HepG2 (cell line): ENCODE measurements around the gene IL17RC. TPM values are rescaled to one million over a fixed set of nuclear protein-coding genes. Genes with fewer than 3 reads are reported as not detected.

Source experiments
- CEBPB ChIP-seq: IDR thresholded peaks from 2 replicates; pipeline ENCODE4 v1.6.1; 2011; ENCODE audit warnings: low read depth, low read length, improper control_type of control experiment, borderline replicate concordance
- FOSL2 ChIP-seq: sonication (generic); formaldehyde crosslinking; IDR thresholded peaks from 2 replicates; pipeline ENCODE4 v1.4.0; 2020; ENCODE audit warnings: missing genetic modification reagents
- HOXA3 ChIP-seq: sonication (generic); formaldehyde crosslinking; IDR thresholded peaks from 2 replicates; pipeline ENCODE4 v1.5.0; 2020; ENCODE audit warnings: missing genetic modification reagents
- IKZF5 ChIP-seq: IDR thresholded peaks from 2 replicates; pipeline ENCODE4 v1.6.1; 2018; ENCODE audit warnings: missing genetic modification reagents, mild to moderate bottlenecking, missing compliant biosample characterization
- KDM2A ChIP-seq: sonication (generic); formaldehyde crosslinking; IDR thresholded peaks from 2 replicates; pipeline ENCODE4 v1.4.0; 2020; ENCODE audit warnings: low read depth, missing genetic modification reagents, borderline replicate concordance
- MEIS1 ChIP-seq: sonication (generic); formaldehyde crosslinking; IDR thresholded peaks from 2 replicates; pipeline ENCODE4 v1.9.0; 2021; ENCODE audit warnings: mild to moderate bottlenecking, missing genetic modification reagents, moderate library complexity, borderline replicate concordance
- MXI1 ChIP-seq: IDR thresholded peaks from 3 replicates; pipeline ENCODE4 v1.6.1; 2012; ENCODE audit warnings: low read depth, low read length, inconsistent platforms, borderline replicate concordance
- NFE2 ChIP-seq: sonication (generic); formaldehyde crosslinking; IDR thresholded peaks from 2 replicates; pipeline ENCODE4 v1.4.0; 2020; ENCODE audit warnings: missing genetic modification reagents
- NR2F6 ChIP-seq, 2 experiments: IDR thresholded peaks; 2 replicates each; pipeline ENCODE4 v1.6.1; 2016; ENCODE audit warnings: antibody characterized with exemption in 1 of 2, mild to moderate bottlenecking in 1 of 2
- PITX1 ChIP-seq: sonication (generic); formaldehyde crosslinking; IDR thresholded peaks from 2 replicates; pipeline ENCODE4 v1.5.1; 2020; ENCODE audit warnings: mild to moderate bottlenecking, missing genetic modification reagents
- WIZ ChIP-seq: sonication (generic); formaldehyde crosslinking; IDR thresholded peaks from 2 replicates; pipeline ENCODE4 v1.5.1; 2020; ENCODE audit warnings: mild to moderate bottlenecking, missing genetic modification reagents
- XRCC5 ChIP-seq: fragments of 200-400 bp; formaldehyde crosslinking; optimal IDR thresholded peaks from 2 replicates; pipeline ENCODE3; 2017; ENCODE audit warnings: mild to moderate bottlenecking, low read length
- ZMAT5 ChIP-seq: sonication (generic); formaldehyde crosslinking; IDR thresholded peaks from 2 replicates; pipeline ENCODE4 v1.5.0; 2020; ENCODE audit warnings: mild to moderate bottlenecking, low read depth, missing genetic modification reagents, borderline replicate concordance
- ZNF256 ChIP-seq: sonication (generic); formaldehyde crosslinking; conservative IDR thresholded peaks from 2 replicates; pipeline ENCODE4 v1.4.0; 2020; ENCODE audit warnings: missing genetic modification reagents
- ZNF274 ChIP-seq: sonication (generic); formaldehyde crosslinking; IDR thresholded peaks from 2 replicates; pipeline ENCODE4 v1.5.1; 2020; ENCODE audit warnings: mild to moderate bottlenecking, missing genetic modification reagents
- ZNF530 ChIP-seq: sonication (generic); formaldehyde crosslinking; IDR thresholded peaks from 2 replicates; pipeline ENCODE4 v1.5.0; 2020; ENCODE audit warnings: low read depth, mild to moderate bottlenecking, missing genetic modification reagents
- polyA plus RNA-seq, 8 experiments: library from polyadenylated mRNA; depleted of rRNA in 3 of 8; stranded (reverse) in 7 of 8; unstranded in 1 of 8; fragments of >200 nt; fragmentation: Illumina TruSeq in 4 of 8; extraction: Trizol in 4 of 8; gene quantifications; 2 replicates each; pipeline versions ENCODE4 v1.2.1 to v1.2.3, GENCODE V29; 2011 to 2016; ENCODE audit warnings: low read depth in 4 of 8, missing spikeins in 1 of 8, mixed read lengths in 1 of 8; ENCODE audit not compliant: insufficient read depth in 1 of 8
- total RNA-seq, 5 experiments: library from RNA; depleted of rRNA; stranded (reverse); fragments of >200 nt; fragmentation: Illumina TruSeq; extraction: Trizol; gene quantifications; 2 replicates each; pipeline ENCODE4 v1.2.3, GENCODE V29; 2016; ENCODE audit warnings: low read depth in 1 of 5
- TF ChIP-seq, protein P1 (sequence below): IDR thresholded peaks from 2 replicates; pipeline ENCODE4 v1.4.0; 2020; ENCODE audit warnings: mild to moderate bottlenecking, missing genetic modification reagents
- TF ChIP-seq, protein P2 (sequence below): sonication (generic); formaldehyde crosslinking; IDR thresholded peaks from 2 replicates; pipeline ENCODE4 v1.8.0; 2022; ENCODE audit warnings: mild to moderate bottlenecking, missing genetic modification reagents; ENCODE audit not compliant: insufficient replicate concordance
- TF ChIP-seq, protein P3 (sequence below): sonication (generic); formaldehyde crosslinking; IDR thresholded peaks from 2 replicates; pipeline ENCODE4 v1.4.0; 2020; ENCODE audit warnings: missing genetic modification reagents, borderline replicate concordance

Gene IL17RC
- total and polyA plus RNA-seq, 2 of the 13 experiments (the other 11 are each of a cell fraction or from before 2014, with no cell fraction given) = 20.7 to 24.0 TPM

- TF ChIP-seq NFE2 (CRISPR knock-in tag) (no peak), ZNF256 (peak; percentile 19; the same call in 1 of the 2 replicates), PITX1 (0 out of 2 replicates have a peak, but pooled peaks have one; percentile 25), WIZ (CRISPR knock-in tag) (no peak; the same call in 1 of the 2 replicates), NR2F6 (IDR thresholded peaks at IDR 0.05) (no peak), NR2F6 (CRISPR knock-in tag; IDR thresholded peaks at IDR 0.05) (0 out of 2 replicates have a peak, but pooled peaks have one; percentile 16), IKZF5 (peak; percentile 61), MEIS1 (CRISPR knock-in tag) (peak; percentile 39; the same call in 1 of the 2 replicates), HOXA3 (no peak), ZMAT5 (CRISPR knock-in tag) (no peak), CEBPB (no peak), MXI1 (peak; percentile 29; the same call in 1 of the 3 replicates), ZNF530 (CRISPR knock-in tag) (no peak), XRCC5 (peak; percentile 90), ZNF274 (CRISPR knock-in tag) (peak; percentile 37; the same call in 1 of the 2 replicates), FOSL2 (CRISPR knock-in tag) (0 out of 2 replicates have a peak, but pooled peaks have one; percentile 24), KDM2A (CRISPR knock-in tag) (peak; percentile 62)
- TF ChIP-seq, protein P1, sequence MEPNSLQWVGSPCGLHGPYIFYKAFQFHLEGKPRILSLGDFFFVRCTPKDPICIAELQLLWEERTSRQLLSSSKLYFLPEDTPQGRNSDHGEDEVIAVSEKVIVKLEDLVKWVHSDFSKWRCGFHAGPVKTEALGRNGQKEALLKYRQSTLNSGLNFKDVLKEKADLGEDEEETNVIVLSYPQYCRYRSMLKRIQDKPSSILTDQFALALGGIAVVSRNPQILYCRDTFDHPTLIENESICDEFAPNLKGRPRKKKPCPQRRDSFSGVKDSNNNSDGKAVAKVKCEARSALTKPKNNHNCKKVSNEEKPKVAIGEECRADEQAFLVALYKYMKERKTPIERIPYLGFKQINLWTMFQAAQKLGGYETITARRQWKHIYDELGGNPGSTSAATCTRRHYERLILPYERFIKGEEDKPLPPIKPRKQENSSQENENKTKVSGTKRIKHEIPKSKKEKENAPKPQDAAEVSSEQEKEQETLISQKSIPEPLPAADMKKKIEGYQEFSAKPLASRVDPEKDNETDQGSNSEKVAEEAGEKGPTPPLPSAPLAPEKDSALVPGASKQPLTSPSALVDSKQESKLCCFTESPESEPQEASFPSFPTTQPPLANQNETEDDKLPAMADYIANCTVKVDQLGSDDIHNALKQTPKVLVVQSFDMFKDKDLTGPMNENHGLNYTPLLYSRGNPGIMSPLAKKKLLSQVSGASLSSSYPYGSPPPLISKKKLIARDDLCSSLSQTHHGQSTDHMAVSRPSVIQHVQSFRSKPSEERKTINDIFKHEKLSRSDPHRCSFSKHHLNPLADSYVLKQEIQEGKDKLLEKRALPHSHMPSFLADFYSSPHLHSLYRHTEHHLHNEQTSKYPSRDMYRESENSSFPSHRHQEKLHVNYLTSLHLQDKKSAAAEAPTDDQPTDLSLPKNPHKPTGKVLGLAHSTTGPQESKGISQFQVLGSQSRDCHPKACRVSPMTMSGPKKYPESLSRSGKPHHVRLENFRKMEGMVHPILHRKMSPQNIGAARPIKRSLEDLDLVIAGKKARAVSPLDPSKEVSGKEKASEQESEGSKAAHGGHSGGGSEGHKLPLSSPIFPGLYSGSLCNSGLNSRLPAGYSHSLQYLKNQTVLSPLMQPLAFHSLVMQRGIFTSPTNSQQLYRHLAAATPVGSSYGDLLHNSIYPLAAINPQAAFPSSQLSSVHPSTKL (CRISPR knock-in tag) = 0 out of 2 replicates have a peak, but pooled peaks have one; percentile 6
- TF ChIP-seq, protein P2, sequence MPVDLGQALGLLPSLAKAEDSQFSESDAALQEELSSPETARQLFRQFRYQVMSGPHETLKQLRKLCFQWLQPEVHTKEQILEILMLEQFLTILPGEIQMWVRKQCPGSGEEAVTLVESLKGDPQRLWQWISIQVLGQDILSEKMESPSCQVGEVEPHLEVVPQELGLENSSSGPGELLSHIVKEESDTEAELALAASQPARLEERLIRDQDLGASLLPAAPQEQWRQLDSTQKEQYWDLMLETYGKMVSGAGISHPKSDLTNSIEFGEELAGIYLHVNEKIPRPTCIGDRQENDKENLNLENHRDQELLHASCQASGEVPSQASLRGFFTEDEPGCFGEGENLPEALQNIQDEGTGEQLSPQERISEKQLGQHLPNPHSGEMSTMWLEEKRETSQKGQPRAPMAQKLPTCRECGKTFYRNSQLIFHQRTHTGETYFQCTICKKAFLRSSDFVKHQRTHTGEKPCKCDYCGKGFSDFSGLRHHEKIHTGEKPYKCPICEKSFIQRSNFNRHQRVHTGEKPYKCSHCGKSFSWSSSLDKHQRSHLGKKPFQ (CRISPR knock-in tag) = peak; percentile 74
- TF ChIP-seq, protein P3, sequence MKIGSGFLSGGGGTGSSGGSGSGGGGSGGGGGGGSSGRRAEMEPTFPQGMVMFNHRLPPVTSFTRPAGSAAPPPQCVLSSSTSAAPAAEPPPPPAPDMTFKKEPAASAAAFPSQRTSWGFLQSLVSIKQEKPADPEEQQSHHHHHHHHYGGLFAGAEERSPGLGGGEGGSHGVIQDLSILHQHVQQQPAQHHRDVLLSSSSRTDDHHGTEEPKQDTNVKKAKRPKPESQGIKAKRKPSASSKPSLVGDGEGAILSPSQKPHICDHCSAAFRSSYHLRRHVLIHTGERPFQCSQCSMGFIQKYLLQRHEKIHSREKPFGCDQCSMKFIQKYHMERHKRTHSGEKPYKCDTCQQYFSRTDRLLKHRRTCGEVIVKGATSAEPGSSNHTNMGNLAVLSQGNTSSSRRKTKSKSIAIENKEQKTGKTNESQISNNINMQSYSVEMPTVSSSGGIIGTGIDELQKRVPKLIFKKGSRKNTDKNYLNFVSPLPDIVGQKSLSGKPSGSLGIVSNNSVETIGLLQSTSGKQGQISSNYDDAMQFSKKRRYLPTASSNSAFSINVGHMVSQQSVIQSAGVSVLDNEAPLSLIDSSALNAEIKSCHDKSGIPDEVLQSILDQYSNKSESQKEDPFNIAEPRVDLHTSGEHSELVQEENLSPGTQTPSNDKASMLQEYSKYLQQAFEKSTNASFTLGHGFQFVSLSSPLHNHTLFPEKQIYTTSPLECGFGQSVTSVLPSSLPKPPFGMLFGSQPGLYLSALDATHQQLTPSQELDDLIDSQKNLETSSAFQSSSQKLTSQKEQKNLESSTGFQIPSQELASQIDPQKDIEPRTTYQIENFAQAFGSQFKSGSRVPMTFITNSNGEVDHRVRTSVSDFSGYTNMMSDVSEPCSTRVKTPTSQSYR (CRISPR knock-in tag) = no peak
Observed at GRCh38 chr3:9932843-9933560, 16.1 kb downstream of the IL17RC start (continued).
